Psoas muscle (tissue), 8 donors: Measurements from ENCODE around the gene CTSD. TPM values are rescaled to one million over a fixed set of nuclear protein-coding genes. Genes with fewer than 3 reads are reported as not detected.

Experiments used
- ATAC-seq, 4 donors: fragments of 200-7000 bp; cut with Tn5 transposase; one replicate each; pipeline ENCODE4 v1.9.1; 2020; ENCODE audit warnings: moderate library complexity in 3 of 4, mild to moderate bottlenecking in 2 of 4
- DNase-seq, 2 donors: peaks; one replicate each; pipeline ENCODE4 v3.0.0-alpha.2; 2020
- H3K27ac ChIP-seq: fragments of 200-600 bp; one replicate; pipeline ENCODE4 v1.8.0; 2022
- H3K27me3 ChIP-seq, 3 donors: fragments of 200-600 bp in 1 of 3; one replicate each; pipeline versions ENCODE4 v1.6.1 to v1.8.0; 2013 to 2022; ENCODE audit warnings: low read length in 2 of 3, mild to moderate bottlenecking in 2 of 3, moderate library complexity in 1 of 3; ENCODE audit not compliant: insufficient read depth in 3 of 3
- H3K36me3 ChIP-seq, 2 donors: fragments of 200-600 bp in 1 of 2; one replicate each; pipeline versions ENCODE4 v1.6.1 to v1.8.0; 2013 to 2022; ENCODE audit warnings: low read depth in 1 of 2, mild to moderate bottlenecking in 1 of 2, moderate library complexity in 1 of 2; ENCODE audit not compliant: insufficient read depth in 1 of 2
- H3K4me1 ChIP-seq: fragments of 200-600 bp; one replicate; pipeline ENCODE4 v1.8.0; 2022
- H3K4me3 ChIP-seq: fragments of 200-600 bp; one replicate; pipeline ENCODE4 v1.8.0; 2022; ENCODE audit warnings: mild to moderate bottlenecking
- H3K9me3 ChIP-seq: fragments of 200-600 bp; one replicate; pipeline ENCODE4 v1.8.0; 2022
- CTCF ChIP-seq: fragments of 200-600 bp; IDR thresholded peaks from one replicate; pipeline ENCODE4 v1.8.0; 2022; ENCODE audit warnings: antibody characterized with exemption
- WGBS, 3 donors: extraction: QIAGEN DNeasy Blood & Tissue Kit; methylation state at CpG; one replicate each; pipeline versions ENCODE4 v1.1.6 to v1.1.7; 2013; 5-methylcytosine and 5-hydroxymethylcytosine counted together
- intact Hi-C, 2 donors: fragments of 100-400 bp; cut with DNase I; formaldehyde crosslinking; loops; one replicate each; pipeline versions ENCODE4 v1.11.0 to v1.14.2; 2022
- polyA plus RNA-seq, 3 donors: library from polyadenylated mRNA; stranded (reverse); fragments of 200-250 nt; gene quantifications; one replicate each; pipeline ENCODE4 v1.2.3, GENCODE V29; 2013
- total RNA-seq, 4 donors: library from RNA; stranded (reverse); fragmentation: NEBNext Ultra II Directional in 2 of 4; extraction: Animal tissue kit (Norgen Biotek cat#: 25700) in 2 of 4; gene quantifications; one replicate each; pipeline versions ENCODE4 v1.2.1 to v1.2.4, GENCODE V29; 2021 to 2023
- donor health status: healthy with polysubstance abuse.
- donor health status: DM: no; HTN: no; CAD: no; lungs with moderate emphysema.
- donor health status: Bipolar disorder and iron deficiency.
- donor health status: healthy.
- donor health status: DM: yes; HTN: yes; CAD: no.
- donor health status: DM: no; HTN: no; CAD: no.
- donor health status: DM: no; HTN: no; CAD: no.
- donor health status: DM: yes; HTN: yes; CAD: no.

Gene CTSD
- total and polyA plus RNA-seq, 7 donors: 343 to 1,317 (median 680) TPM

- intact Hi-C loops: loop anchor here in 1 of 2 donors (10.0 kb wide), 1 partner anchor 90 kb away; the partner anchor contains the start of genes SYT8 and TNNI2
- ATAC-seq (peak in 3 of 4 donors; percentile 25 to 53 (median 44)), DNase-seq (peak in 1 of 2 donors; percentile 83)
Measured at GRCh38 chr11:1744137-1744886, 19.4 kb downstream of the CTSD start.

GRCh38 chr11:1743585-1744136 is 20.1 kb downstream of the CTSD start:
- no peak for TF ChIP-seq CTCF
- intact Hi-C loops: loop anchor here in 1 of 2 donors (10.0 kb wide), 1 partner anchor 91 kb away; the partner anchor contains the start of genes SYT8 and TNNI2
- Histone ChIP-seq H3K4me1 (peaks cover 26% of the 10 kb centered on the region), H3K27ac (no peak overlapping the region), H3K27me3 (peaks cover 0 to 4% (median 1%) of the 10 kb centered on the region in 3 donors), H3K36me3 (no peaks in the 10 kb centered on the region), H3K4me3 (no peak overlapping the region), H3K9me3 (no peaks in the 10 kb centered on the region)
- ATAC-seq: no peak
- WGBS, 3 donors: 82 to 88% (median 84%) methylated on average over 10 of the region's 10 CpGs
- DNase-seq: peak in 1 of 2 donors; percentile 40

More at GRCh38 chr11:1744137-1744886, 19.4 kb downstream of the CTSD start:
- H3K27me3 ChIP-seq: peaks cover 0 to 4% (median 1%) of the 10 kb centered on the region in 3 donors
- 20 to 31% (median 23%) methylated on average over 23 of the region's 23 CpGs for WGBS, 3 donors
- no peaks in the 10 kb centered on the region for H3K9me3 ChIP-seq
- no peaks in the 10 kb centered on the region for H3K36me3 ChIP-seq
- peak overlapping the region; percentile 41 for H3K27ac ChIP-seq
- H3K4me3 ChIP-seq: no peak overlapping the region
- H3K4me1 ChIP-seq: peaks cover 29% of the 10 kb centered on the region
- TF ChIP-seq CTCF: no peak

- intact Hi-C loops: loop anchor here in 1 of 2 donors (10.0 kb wide), 1 partner anchor 92 kb away; the partner anchor contains the start of genes SYT8 and TNNI2
Measured at GRCh38 chr11:1742869-1743584, 20.7 kb downstream of the CTSD start.

GRCh38 chr11:1742371-1742770 is 21.4 kb downstream of the CTSD start:
- Histone ChIP-seq H3K27me3 (peaks cover 0 to 14% (median 4%) of the 10 kb centered on the region in 3 donors), H3K4me3 (no peak overlapping the region), H3K27ac (no peak overlapping the region), H3K36me3 (no peaks in the 10 kb centered on the region), H3K4me1 (peaks cover 23% of the 10 kb centered on the region), H3K9me3 (no peaks in the 10 kb centered on the region)
- ATAC-seq (no peak), DNase-seq (no peak)
- 78 to 81% (median 81%) methylated on average over 4 of the region's 4 CpGs for WGBS, 3 donors
- no peak for TF ChIP-seq CTCF
- intact Hi-C loops: loop anchor here in 1 of 2 donors (10.0 kb wide), 1 partner anchor 92 kb away; the partner anchor contains the start of genes SYT8 and TNNI2

More at GRCh38 chr11:1742869-1743584, 20.7 kb downstream of the CTSD start:
- peaks cover 23% of the 10 kb centered on the region for H3K4me1 ChIP-seq
- peaks cover 0 to 9% (median 1%) of the 10 kb centered on the region in 3 donors for H3K27me3 ChIP-seq
- no peak overlapping the region for H3K4me3 ChIP-seq
- H3K27ac ChIP-seq: no peak overlapping the region
- DNase-seq (no peak), ATAC-seq (no peak)
- H3K36me3 ChIP-seq: no peaks in the 10 kb centered on the region
- TF ChIP-seq CTCF: no peak
- WGBS, 3 donors: 89 to 91% (median 90%) methylated on average over 3 of the region's 3 CpGs
- no peaks in the 10 kb centered on the region for H3K9me3 ChIP-seq
